ENCODE measurements around the gene CMKLR1.

DNA sequence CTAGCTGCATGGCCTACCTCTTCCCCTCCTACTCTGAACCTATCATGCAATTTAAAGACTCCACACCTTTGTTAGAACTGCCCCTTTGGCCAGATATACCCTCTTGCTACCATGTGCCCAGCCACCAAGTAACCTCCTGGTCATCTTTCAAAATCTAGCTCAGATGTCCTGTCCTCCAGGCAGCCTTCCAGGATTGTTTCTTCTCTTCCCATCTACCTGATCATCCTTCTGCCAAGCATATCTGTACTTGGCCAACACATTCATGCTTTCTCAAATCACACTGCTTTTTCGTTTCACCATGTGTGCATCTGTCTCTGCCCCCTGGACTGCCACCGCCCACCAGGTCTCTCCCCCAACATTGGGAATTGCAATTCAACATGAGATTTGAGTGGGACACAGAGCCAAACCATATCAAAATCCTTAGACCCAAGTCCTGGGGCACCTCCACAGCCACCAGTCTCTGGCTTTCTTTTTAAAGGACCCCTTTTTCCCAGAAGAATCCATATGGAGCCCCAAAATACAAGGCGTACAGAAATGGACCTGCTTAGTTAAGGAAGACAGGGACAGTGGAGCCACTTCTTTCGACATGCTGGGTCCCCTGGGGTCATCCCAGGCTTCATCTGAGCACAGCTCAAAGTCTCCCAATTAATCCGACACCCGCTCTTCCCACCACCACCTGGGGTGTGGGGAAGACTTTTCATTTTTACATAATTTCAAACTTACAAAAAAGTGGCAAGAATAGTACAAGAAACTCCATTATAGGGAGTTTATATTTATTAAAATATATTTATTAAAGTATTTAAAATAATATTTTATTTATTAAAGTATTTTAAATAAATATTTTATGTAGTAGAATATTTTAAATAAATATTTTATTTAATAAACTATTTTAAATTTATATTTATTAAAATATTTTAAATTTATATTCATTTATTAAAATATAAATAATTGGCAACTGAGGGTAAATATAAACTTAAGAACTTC lies 7.9 kb upstream of the CMKLR1 start:
- TF ChIP-seq CTCF (conservative IDR thresholded peaks at IDR 0.05; ENCODE audit: low read depth, low read length) (no peak), EZH2 (IDR thresholded peaks at IDR 0.05; ENCODE audit: borderline replicate concordance, low read depth, low read length, poor library complexity, severe bottlenecking) (no peak)

All from A673 (cell line).